BJ (cell line): ENCODE results near the gene POLR1A. TPM values are rescaled to one million over a fixed set of nuclear protein-coding genes. Genes with fewer than 3 reads are reported as not detected.

Experiments
- CTCF ChIA-PET: fragments of 350-600 bp; formaldehyde crosslinking; extraction: SDS; loops from one replicate; lab custom pipeline; 2021; ENCODE audit warnings: antibody characterized with exemption, inconsistent platforms; lab: Yijun Ruan, JAX
- POLR2A ChIA-PET: fragments of 300-600 bp; sonication (Branson Sonifier 250); formaldehyde crosslinking; extraction: SDS; loops from one replicate; lab custom pipeline; 2021; ENCODE audit warnings: antibody characterized with exemption; lab: Charles Lee
- DNase-seq: peaks from one replicate; pipeline ENCODE4 v3.0.0-alpha.2; 2011; ENCODE audit warnings: low read depth
- H3K27me3 ChIP-seq: 2 replicates; pipeline ENCODE4 v1.6.0; 2011; ENCODE audit warnings: low read length; ENCODE audit not compliant: control insufficient read depth, insufficient read depth
- H3K36me3 ChIP-seq: 2 replicates; pipeline ENCODE4 v1.5.1; 2011; ENCODE audit warnings: low read length; ENCODE audit not compliant: control insufficient read depth, insufficient read depth
- H3K4me3 ChIP-seq: 2 replicates; pipeline ENCODE4 v1.5.1; 2011; ENCODE audit warnings: low read depth, mild to moderate bottlenecking, control low read depth, low read length
- CTCF ChIP-seq: IDR thresholded peaks from 2 replicates; pipeline ENCODE4 v1.5.1; 2011; ENCODE audit warnings: low read depth, mild to moderate bottlenecking, control low read depth, inconsistent platforms, low read length, moderate library complexity; ENCODE audit not compliant: insufficient read depth
- polyA plus RNA-seq: library from polyadenylated mRNA; depleted of rRNA; stranded (reverse); fragments of >200 nt; gene quantifications from 2 replicates; pipeline ENCODE4 v1.2.3, GENCODE V29; 2011

POLR1A gene
- polyA plus RNA-seq, 1 experiment = 8.0 TPM

- POLR2A ChIA-PET = interaction anchor here (0.5 kb wide), 1 partner anchor 81 kb away, joined by 10 read pairs; the partner anchor contains the start of genes POLR1A and PTCD3
- no peak for DNase-seq
- H3K4me3 ChIP-seq = no peak overlapping the region
- no peaks in the 10 kb centered on the region for H3K27me3 ChIP-seq
- TF ChIP-seq CTCF = peak; percentile 19; the same call in 1 of the 2 replicates
- CTCF ChIA-PET = interaction anchor here (0.5 to 1.8 kb wide), 6 partner anchors 11 to 198 kb away, joined by 3 to 8 read pairs (median 4); no protein-coding TSS in a partner anchor
- peaks cover 28% of the 10 kb centered on the region for H3K36me3 ChIP-seq
Measured at GRCh38 chr2:86025229-86025820, 80.4 kb downstream of the POLR1A start.

DNA sequence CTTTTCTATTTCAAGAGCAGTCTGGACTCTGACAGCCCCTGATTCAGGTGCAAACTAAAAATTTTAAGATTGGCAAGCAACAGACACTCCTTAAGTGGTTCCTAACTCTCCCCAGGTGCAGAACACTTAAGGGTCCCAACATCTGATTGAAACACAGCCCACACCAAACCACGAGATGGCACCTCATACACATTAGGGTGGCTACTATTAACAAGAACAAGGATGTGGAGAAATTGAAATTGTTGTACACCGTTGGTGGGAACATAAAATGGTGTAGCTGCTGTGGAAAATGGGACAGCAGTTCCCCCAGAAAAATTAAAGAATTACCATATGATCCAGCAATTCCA lies 82.3 kb downstream of the POLR1A start:
- Histone ChIP-seq H3K27me3 (no peaks in the 10 kb centered on the region), H3K36me3 (peaks cover 21% of the 10 kb centered on the region), H3K4me3 (no peak overlapping the region)
- DNase-seq = no peak
- ChIA-PET CTCF (interaction anchor here (2.5 to 3.4 kb wide), 2 partner anchors 12 to 57 kb away, joined by 7 to 14 read pairs; no protein-coding TSS in a partner anchor), POLR2A (no interaction called here)
- no peak for TF ChIP-seq CTCF

- Histone ChIP-seq H3K36me3 (peaks cover 16% of the 10 kb centered on the region), H3K27me3 (no peaks in the 10 kb centered on the region), H3K4me3 (no peak overlapping the region)
- no peak for TF ChIP-seq CTCF
- DNase-seq = no peak
- ChIA-PET POLR2A (no interaction called here), CTCF (interaction anchor here (0.7 to 3.4 kb wide), 5 partner anchors 12 to 135 kb away, joined by 3 to 15 read pairs (median 10); partner anchors contain the start of gene ST3GAL5)
Measured at GRCh38 chr2:86022661-86023365, 82.9 kb downstream of the POLR1A start.

DNA sequence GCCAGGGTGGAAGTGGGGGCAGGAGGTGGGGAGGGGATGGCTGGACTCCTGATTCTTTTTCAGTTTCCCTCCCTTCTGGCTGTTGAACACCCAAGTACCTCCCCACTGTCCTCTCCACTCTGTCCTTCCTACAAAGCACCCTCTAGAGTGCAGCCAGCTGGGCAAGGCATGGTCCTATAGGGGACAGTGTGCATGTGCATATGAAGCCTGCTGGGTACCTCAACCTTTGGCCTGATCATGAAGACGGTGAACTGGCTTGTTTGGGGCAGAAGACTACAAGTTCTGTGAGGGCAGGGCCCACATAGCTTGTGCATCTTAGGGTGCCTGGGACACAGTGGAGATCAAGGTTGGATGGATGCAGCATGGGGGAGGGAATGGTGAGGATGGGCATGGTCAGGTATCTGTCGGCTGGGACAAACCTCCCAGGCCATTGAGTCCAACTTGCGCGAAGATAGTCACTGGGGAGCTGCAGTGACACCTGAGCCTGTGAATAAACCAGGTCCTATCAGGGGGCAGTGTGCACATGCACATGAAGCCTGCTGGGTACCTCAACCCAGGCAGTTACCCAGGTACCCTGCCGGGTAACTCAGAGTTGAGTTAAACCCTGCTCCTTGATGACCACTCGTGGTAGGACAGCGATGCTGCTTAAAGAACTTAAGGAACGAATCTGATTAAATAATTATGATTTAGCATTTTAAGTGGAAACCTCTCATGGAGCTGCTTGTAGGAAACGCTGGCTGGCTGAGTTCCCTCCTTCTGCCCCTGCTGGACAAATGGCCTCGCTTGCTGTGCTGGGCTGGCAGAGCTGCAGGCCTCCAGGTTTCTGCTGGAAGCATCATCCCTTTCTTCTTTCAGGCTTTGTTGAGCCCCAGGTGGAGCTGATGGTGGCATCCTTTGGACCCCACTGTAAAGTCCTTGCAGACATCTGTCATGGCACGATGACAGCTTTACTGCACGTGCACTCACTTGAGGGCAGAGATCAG lies 84.0 kb downstream of the POLR1A start:
- POLR2A ChIA-PET = no interaction called here
- no peak for DNase-seq
- H3K36me3 ChIP-seq = peaks cover 6% of the 10 kb centered on the region
- H3K4me3 ChIP-seq = no peak overlapping the region
- CTCF ChIA-PET = interaction anchor here (0.7 to 3.4 kb wide), 7 partner anchors 14 to 133 kb away, joined by 3 to 15 read pairs (median 7); partner anchors contain the start of gene ST3GAL5
- TF ChIP-seq CTCF = 0 out of 2 replicates have a peak, but pooled peaks have one; percentile 6
- H3K27me3 ChIP-seq = no peaks in the 10 kb centered on the region
